Raji (cell line): ENCODE data around the gene GAPT.

ENCODE experiments used
- POLR2A ChIP-seq: IDR thresholded peaks from 2 replicates; pipeline ENCODE4 v1.6.1; 2011; ENCODE audit warnings: low read depth, low read length, control low read depth; ENCODE audit not compliant: insufficient read depth

GAPT gene

DNA sequence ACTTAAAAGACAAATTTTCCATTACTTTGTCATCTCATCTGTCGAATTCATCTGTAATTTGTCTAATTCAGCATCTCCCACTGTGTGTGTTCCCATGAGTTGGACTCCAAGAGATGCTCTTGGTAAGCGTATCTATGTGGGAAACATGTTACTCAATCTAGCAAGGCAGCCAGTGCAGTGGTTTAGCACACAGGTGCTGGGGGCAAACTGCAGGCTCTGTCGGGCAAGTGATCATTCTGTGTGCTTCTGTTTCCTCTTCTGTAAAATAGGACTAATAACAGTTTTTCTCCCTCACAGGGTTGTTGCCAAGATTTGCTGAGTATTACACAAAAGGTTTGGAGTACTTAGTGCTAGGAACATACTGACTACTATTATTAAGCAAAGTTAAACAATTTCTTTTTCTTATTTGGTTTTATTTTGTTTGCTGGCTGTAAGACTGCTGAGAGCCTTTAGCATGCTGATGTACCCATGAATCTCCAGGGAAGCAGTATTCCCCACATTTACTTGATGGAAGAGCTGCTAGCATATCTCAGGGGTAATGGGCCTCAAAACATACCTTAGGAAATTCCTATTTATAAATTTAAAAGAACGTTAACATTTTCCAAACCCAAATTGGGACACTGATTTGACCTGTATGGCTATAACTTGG lies 709 bp upstream of the GAPT start:
- no peak for TF ChIP-seq POLR2A

GRCh38 chr5:58493141-58493540 lies 1.9 kb downstream of the GAPT start:
- TF ChIP-seq POLR2A: no peak

GRCh38 chr5:58496488-58496887 lies 5.3 kb downstream of the GAPT start:
- TF ChIP-seq POLR2A: no peak

- no peak for TF ChIP-seq POLR2A
Observed at GRCh38 chr5:58497386-58497785, 6.2 kb downstream of the GAPT start.

- no peak for TF ChIP-seq POLR2A
Observed at GRCh38 chr5:58497921-58498320, 6.7 kb downstream of the GAPT start.

DNA sequence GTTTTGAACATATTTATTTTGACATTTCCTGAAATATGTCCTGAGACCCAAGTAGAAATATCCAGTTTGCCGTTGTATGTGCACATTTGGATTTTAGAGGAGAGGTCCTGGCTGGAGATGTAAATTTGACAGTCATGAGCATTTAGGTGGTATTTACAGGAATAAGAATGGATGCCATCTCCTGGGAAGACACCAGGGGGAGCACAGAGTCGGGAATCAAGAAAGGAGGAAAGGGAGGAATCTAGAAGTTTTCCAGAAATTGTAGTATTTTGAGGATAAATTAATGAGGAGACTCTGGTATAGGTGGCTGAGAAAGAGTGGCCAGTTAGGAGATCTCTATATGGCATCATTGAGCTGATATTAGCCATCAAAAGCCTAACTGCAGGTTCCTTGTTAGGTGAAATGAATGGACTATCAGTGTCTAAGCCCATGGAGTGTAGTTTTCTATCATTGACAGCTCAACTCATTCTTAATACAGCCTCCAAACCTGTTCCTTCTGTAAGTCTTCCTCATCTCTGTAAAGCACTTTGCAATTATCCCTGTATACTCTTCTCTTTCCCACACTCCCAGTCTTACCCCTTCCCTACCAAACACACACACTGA lies 7.2 kb downstream of the GAPT start:
- TF ChIP-seq POLR2A: no peak

- no peak for TF ChIP-seq POLR2A
Observed at GRCh38 chr5:58499231-58499630, 8.0 kb downstream of the GAPT start.

DNA sequence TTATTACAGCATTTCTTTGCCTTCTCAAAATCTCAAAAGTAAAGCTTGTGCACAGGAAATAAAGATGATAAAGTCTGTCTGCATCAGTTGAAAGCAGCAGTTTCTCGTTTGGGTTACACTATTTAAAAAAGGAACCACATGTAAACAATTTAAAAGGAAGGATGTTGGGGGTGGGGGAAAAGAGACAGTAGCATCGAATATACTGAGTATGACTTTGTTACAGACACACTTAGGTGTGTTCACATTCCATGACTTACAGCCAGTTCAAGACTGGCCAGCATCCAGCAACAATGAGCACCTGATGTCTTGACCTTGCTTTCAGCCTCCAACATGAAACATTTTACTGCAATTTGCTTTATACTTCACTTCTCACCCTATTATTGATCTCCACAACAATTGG lies 8.7 kb downstream of the GAPT start:
- TF ChIP-seq POLR2A: no peak

GRCh38 chr5:58501778-58502417 lies 10.7 kb downstream of the GAPT start:
- no peak for TF ChIP-seq POLR2A

DNA sequence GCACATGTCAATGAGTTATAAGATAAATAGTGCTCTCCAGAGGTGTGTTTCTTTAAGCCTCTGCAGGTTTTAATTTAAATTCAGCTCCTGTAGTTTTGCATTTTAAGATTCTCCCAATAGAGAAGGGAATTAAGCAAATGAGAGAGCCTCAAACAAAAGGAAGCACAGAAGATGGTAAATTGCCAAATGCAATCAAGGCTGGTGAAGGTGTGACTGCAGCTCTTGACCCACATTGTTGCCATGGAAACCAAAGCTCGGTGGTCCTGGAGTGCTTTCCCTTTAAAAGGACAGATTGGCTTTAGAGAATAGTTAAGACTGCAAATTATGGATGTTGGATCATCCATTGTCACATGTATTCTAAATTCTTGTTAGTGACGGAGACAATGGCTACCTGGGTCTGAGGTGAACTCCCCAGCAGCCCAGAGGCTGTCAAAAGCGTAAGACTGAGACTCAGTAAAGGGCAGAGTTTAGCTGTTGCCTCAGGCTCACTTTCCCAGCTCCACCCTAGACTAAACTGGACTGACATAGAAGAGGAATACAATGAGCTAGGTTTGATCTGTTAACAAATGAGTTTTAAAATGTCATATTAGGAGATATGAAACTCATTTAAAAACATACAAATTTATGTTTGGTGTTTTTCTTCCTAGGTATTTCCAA lies 12.3 kb downstream of the GAPT start:
- TF ChIP-seq POLR2A: no peak

- no peak for TF ChIP-seq POLR2A
Observed at GRCh38 chr5:58504766-58505165, 13.5 kb downstream of the GAPT start.

GRCh38 chr5:58505502-58505901 lies 14.3 kb downstream of the GAPT start:
- TF ChIP-seq POLR2A: no peak

GRCh38 chr5:58505971-58506640 lies 14.9 kb downstream of the GAPT start:
- no peak for TF ChIP-seq POLR2A

GRCh38 chr5:58507715-58508114 lies 16.5 kb downstream of the GAPT start:
- no peak for TF ChIP-seq POLR2A

- TF ChIP-seq POLR2A: no peak
Observed at GRCh38 chr5:58517198-58517597, 26.0 kb downstream of the GAPT start.

DNA sequence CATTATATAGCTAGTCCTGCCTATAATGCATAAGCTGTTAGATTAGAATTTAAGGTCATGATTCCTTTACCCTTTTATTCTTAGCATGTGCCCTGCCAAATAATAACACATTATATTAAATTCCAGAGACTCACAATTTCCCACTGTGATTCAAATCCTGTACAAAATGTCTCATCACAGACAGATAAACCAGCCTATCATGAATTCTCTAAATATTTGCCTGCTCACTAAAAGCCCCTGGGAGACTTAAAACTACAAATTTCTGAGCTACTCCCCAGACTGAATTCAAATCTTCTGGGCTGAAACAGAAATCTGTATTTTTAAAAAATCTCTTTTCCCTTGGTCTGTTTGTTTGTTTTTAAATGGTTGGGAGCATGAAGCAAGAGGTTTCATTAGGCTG lies 32.7 kb downstream of the GAPT start:
- TF ChIP-seq POLR2A: no peak

DNA sequence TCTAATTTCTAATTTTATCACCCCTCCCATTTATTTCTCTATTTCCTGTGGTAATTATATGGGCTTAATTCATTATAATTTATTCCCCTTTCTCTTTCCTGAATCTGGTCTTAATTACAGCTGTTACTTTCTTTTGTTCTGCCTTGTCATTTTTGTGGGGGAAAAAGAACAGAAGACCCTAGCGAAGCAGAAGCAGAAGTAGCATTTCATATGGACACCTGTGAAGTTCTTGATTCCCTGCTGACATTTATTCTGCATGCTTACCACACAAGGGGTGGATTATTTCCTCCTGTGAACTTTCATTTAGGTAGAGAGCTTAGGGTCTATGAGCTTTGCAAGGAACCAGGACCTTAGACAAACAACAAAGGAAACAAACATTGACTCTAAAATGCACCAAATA lies 33.3 kb downstream of the GAPT start:
- TF ChIP-seq POLR2A: no peak
